SK-N-SH treated with all-trans-retinoic acid at 6 μM for 48 hours (cell line): ENCODE measurements around the gene NRF1.

Experiments used
- ATAC-seq: fragments of 200-7000 bp; cut with Tn5 transposase; 3 replicates; pipeline ENCODE4 v1.9.1; 2020; ENCODE audit warnings: mild to moderate bottlenecking, moderate library complexity
- ARNTL ChIP-seq: fragments of 450-650 bp; formaldehyde crosslinking; IDR thresholded peaks from 2 replicates; pipeline ENCODE4 v1.5.0; 2020; ENCODE audit warnings: low read depth, mild to moderate bottlenecking, moderate library complexity, borderline replicate concordance
- BACH2 ChIP-seq: fragments of 250-450 bp; sonication (Bioruptor Pico); IDR thresholded peaks from 2 replicates; pipeline ENCODE4 v1.9.0; 2021; ENCODE audit warnings: mild to moderate bottlenecking, borderline replicate concordance
- CSDC2 ChIP-seq: fragments of 250-450 bp; sonication (Bioruptor Pico); IDR thresholded peaks from 2 replicates; pipeline ENCODE4 v1.5.0; 2020; ENCODE audit warnings: mild to moderate bottlenecking, moderate library complexity
- CSRNP3 ChIP-seq: fragments of 250-450 bp; sonication (Bioruptor Pico); IDR thresholded peaks from 2 replicates; pipeline ENCODE4 v1.5.1; 2021; ENCODE audit warnings: mild to moderate bottlenecking, moderate library complexity
- ESRRG ChIP-seq: fragments of 250-450 bp; sonication (Bioruptor Pico); IDR thresholded peaks from 2 replicates; pipeline ENCODE4 v1.6.1; 2021; ENCODE audit warnings: mild to moderate bottlenecking
- GLIS3 ChIP-seq: fragments of 250-450 bp; sonication (Bioruptor Pico); IDR thresholded peaks from 2 replicates; pipeline ENCODE4 v1.5.0; 2020; ENCODE audit warnings: mild to moderate bottlenecking, moderate library complexity
- ISL1 ChIP-seq: fragments of 250-450 bp; sonication (Bioruptor Pico); IDR thresholded peaks from 2 replicates; pipeline ENCODE4 v2.1.2; 2022; ENCODE audit warnings: mild to moderate bottlenecking, moderate library complexity
- OSR1 ChIP-seq: fragments of 250-450 bp; sonication (Bioruptor Pico); IDR thresholded peaks from 2 replicates; pipeline ENCODE4 v1.8.0; 2022; ENCODE audit warnings: moderate library complexity, mild to moderate bottlenecking, inconsistent platforms
- PATZ1 ChIP-seq: fragments of 250-450 bp; sonication (Bioruptor Pico); IDR thresholded peaks from 2 replicates; pipeline ENCODE4 v1.8.0; 2020; ENCODE audit warnings: mild to moderate bottlenecking, moderate library complexity, borderline replicate concordance
- PPARA ChIP-seq: fragments of 250-450 bp; sonication (Bioruptor Pico); IDR thresholded peaks from 2 replicates; pipeline ENCODE4 v1.5.0; 2020; ENCODE audit warnings: mild to moderate bottlenecking, borderline replicate concordance
- RARB ChIP-seq: fragments of 250-450 bp; sonication (Bioruptor Pico); IDR thresholded peaks from 2 replicates; pipeline ENCODE4 v1.8.0; 2021; ENCODE audit warnings: mild to moderate bottlenecking, moderate library complexity
- SNAI2 ChIP-seq: fragments of 250-450 bp; sonication (Bioruptor Pico); IDR thresholded peaks from 2 replicates; pipeline ENCODE4 v1.5.0; 2020; ENCODE audit warnings: mild to moderate bottlenecking, moderate library complexity
- TCF4 ChIP-seq: fragments of 250-450 bp; sonication (Bioruptor Pico); IDR thresholded peaks from 2 replicates; pipeline ENCODE4 v1.8.0; 2021; ENCODE audit warnings: mild to moderate bottlenecking, moderate library complexity, borderline replicate concordance
- TOX ChIP-seq: fragments of 250-450 bp; sonication (Bioruptor Pico); IDR thresholded peaks from 2 replicates; pipeline ENCODE4 v1.8.0; 2021; ENCODE audit warnings: mild to moderate bottlenecking, moderate library complexity, borderline replicate concordance
- ZFP3 ChIP-seq: fragments of 250-450 bp; sonication (Bioruptor Pico); IDR thresholded peaks from 2 replicates; pipeline ENCODE4 v1.5.0; 2020; ENCODE audit warnings: mild to moderate bottlenecking, moderate library complexity
- ZNF565 ChIP-seq: fragments of 450-650 bp; formaldehyde crosslinking; conservative IDR thresholded peaks from 2 replicates; pipeline ENCODE4 v1.5.0; 2020; ENCODE audit warnings: low read depth, mild to moderate bottlenecking, moderate library complexity
- ZNF70 ChIP-seq: fragments of 450-650 bp; formaldehyde crosslinking; IDR thresholded peaks from 2 replicates; pipeline ENCODE4 v1.5.0; 2020; ENCODE audit warnings: mild to moderate bottlenecking, moderate library complexity
- ZNF8 ChIP-seq: fragments of 450-650 bp; formaldehyde crosslinking; IDR thresholded peaks from 2 replicates; pipeline ENCODE4 v1.5.0; 2020; ENCODE audit warnings: mild to moderate bottlenecking, moderate library complexity
- TF ChIP-seq, protein P1 (sequence below): fragments of 250-450 bp; sonication (Bioruptor Pico); IDR thresholded peaks from 2 replicates; pipeline ENCODE4 v1.5.1; 2020; ENCODE audit warnings: low read depth, mild to moderate bottlenecking, moderate library complexity
- TF ChIP-seq, protein P2 (sequence below): fragments of 250-450 bp; sonication (Bioruptor Pico); IDR thresholded peaks from 2 replicates; pipeline ENCODE4 v1.8.0; 2021; ENCODE audit warnings: low read depth, mild to moderate bottlenecking, moderate library complexity, borderline replicate concordance

Gene NRF1

DNA sequence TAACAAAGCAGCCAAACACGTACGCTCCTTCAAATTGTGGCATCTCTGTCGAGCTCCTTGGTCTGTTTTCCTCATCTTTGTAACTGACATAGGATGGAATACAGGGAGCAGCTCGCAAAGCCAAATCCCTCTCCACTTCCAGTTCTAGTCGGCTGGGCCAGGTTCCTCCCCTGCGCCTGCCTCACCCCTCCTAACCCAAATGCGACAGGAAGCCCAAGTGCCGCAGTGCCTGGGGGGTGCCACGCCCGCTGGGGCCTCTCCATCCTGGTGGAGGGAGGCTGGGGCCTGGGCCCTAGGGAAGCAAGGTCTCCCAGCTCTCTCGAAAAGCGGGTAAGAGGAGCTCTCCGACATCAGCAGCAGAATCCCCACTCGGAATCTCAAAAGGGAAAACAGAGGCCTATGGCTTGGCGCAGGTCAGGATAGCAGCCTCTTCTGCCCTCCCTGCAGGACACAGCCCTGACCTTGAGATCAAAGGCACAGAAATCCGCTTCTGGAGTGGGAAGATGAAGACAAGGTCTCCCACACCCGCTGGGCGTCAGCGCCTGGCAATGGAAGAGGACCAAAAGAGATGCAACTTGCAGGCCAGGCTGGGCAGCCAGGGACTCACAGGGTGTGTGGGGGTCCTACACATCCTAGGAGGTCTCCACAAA, 165.8 kb downstream of the NRF1 start:
- no peak for TF ChIP-seq BACH2
- TF ChIP-seq ARNTL = no peak
- no peak for TF ChIP-seq GLIS3 (CRISPR knock-in tag)
- TF ChIP-seq ZNF8 = no peak
- no peak for TF ChIP-seq CSDC2 (CRISPR knock-in tag)
- no peak for TF ChIP-seq TOX (CRISPR knock-in tag)
- TF ChIP-seq TCF4 = no peak
- TF ChIP-seq PATZ1 (CRISPR knock-in tag) = no peak
- no peak for ATAC-seq

GRCh38 chr7:129777993-129778769, 166.7 kb downstream of the NRF1 start:
- no peak for ATAC-seq
- TF ChIP-seq ZNF8 = no peak
- TF ChIP-seq CSRNP3 (CRISPR knock-in tag) = no peak
- TF ChIP-seq, protein P1, sequence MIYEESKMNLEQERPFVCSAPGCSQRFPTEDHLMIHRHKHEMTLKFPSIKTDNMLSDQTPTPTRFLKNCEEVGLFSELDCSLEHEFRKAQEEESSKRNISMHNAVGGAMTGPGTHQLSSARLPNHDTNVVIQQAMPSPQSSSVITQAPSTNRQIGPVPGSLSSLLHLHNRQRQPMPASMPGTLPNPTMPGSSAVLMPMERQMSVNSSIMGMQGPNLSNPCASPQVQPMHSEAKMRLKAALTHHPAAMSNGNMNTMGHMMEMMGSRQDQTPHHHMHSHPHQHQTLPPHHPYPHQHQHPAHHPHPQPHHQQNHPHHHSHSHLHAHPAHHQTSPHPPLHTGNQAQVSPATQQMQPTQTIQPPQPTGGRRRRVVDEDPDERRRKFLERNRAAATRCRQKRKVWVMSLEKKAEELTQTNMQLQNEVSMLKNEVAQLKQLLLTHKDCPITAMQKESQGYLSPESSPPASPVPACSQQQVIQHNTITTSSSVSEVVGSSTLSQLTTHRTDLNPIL (CRISPR knock-in tag) = no peak
- TF ChIP-seq, protein P2, sequence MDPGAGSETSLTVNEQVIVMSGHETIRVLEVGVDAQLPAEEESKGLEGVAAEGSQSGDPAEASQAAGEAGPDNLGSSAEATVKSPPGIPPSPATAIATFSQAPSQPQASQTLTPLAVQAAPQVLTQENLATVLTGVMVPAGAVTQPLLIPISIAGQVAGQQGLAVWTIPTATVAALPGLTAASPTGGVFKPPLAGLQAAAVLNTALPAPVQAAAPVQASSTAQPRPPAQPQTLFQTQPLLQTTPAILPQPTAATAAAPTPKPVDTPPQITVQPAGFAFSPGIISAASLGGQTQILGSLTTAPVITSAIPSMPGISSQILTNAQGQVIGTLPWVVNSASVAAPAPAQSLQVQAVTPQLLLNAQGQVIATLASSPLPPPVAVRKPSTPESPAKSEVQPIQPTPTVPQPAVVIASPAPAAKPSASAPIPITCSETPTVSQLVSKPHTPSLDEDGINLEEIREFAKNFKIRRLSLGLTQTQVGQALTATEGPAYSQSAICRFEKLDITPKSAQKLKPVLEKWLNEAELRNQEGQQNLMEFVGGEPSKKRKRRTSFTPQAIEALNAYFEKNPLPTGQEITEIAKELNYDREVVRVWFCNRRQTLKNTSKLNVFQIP (CRISPR knock-in tag) = no peak
- TF ChIP-seq SNAI2 (CRISPR knock-in tag) = no peak
- no peak for TF ChIP-seq ISL1
- no peak for TF ChIP-seq RARB (CRISPR knock-in tag)
- no peak for TF ChIP-seq ZFP3 (CRISPR knock-in tag)
- TF ChIP-seq ESRRG (CRISPR knock-in tag) = no peak
- TF ChIP-seq TOX (CRISPR knock-in tag) = no peak
- no peak for TF ChIP-seq PPARA (CRISPR knock-in tag)
- no peak for TF ChIP-seq ZNF70 (CRISPR knock-in tag)
- TF ChIP-seq, all 23 proteins: peak for 0

DNA sequence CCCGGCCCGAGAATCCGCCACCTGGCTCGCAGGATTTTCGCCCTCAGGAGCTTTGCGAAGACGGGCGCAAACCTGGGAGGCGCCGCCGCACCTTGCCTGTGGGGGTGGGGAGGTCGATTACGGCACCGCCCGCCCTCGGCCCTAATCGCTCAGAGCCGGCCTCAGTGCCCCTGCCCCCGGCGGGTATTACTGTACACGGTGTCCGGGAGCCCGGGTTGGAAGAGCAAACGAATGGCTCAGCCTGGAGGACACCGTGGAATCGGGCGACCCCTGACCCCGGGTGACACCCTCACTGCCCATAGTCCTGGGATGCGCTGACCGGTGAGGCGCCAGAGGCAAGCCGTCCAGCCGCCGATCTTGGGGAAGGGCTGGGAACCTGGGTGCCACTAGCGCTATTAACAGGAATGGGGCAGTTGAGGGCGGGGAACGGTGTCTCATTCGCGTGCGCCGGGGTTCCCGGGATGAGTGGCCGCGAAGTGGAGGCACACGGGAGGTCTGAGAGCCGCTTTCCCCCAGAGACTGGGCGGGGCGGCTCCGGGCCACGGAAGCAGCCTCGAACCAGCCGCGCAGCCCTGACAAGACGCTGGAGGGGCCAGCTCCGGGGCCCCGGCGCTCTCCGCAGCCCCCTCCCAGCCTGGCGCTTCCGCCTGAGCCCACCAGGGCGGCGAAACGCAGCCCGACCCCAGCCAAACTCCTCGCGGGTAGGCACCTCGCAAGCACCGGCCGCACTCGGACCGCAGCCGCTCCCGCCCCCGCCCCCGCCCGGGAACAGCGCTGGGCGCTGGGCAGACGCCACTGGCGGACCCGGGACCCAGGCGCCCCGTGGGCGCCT, 167.5 kb downstream of the NRF1 start:
- no peak for ATAC-seq
- TF ChIP-seq, protein P1 (CRISPR knock-in tag) = no peak
- TF ChIP-seq OSR1 (CRISPR knock-in tag) = no peak
- no peak for TF ChIP-seq PPARA (CRISPR knock-in tag)
- TF ChIP-seq ZNF70 (CRISPR knock-in tag) = no peak
- TF ChIP-seq GLIS3 (CRISPR knock-in tag) = no peak
- no peak for TF ChIP-seq TCF4
- TF ChIP-seq ZNF565 (CRISPR knock-in tag) = no peak
- TF ChIP-seq ZFP3 (CRISPR knock-in tag) = no peak
- no peak for TF ChIP-seq SNAI2 (CRISPR knock-in tag)
- TF ChIP-seq ZNF8 = no peak
- no peak for TF ChIP-seq ESRRG (CRISPR knock-in tag)
- TF ChIP-seq RARB (CRISPR knock-in tag) = no peak
- no peak for TF ChIP-seq ISL1
